Activated T-cell treated with anti-CD3 and anti-CD28 coated beads, Interleukin-2, amount 50 U/mL, for 72 hours (primary cell): Measurements from ENCODE around the gene CLIC6. TPM values are rescaled to one million over a fixed set of nuclear protein-coding genes. Genes with fewer than 3 reads are reported as not detected.

Experiments used
- ATAC-seq, 2 donors: fragments of 150-1000 bp; cut with Tn5 transposase; replicated peaks in 1 of 2; 2 replicates each; pipeline ENCODE4 v1.10.0; 2021; ENCODE audit warnings: moderate library complexity in 2 of 2, mild to moderate bottlenecking in 1 of 2
- DNase-seq, 2 donors: peaks; one replicate each; pipeline ENCODE4 v3.0.0; 2021 to 2022; ENCODE audit warnings: mixed read lengths in 1 of 2
- H3K27ac Mint-ChIP-seq: one replicate; pipeline ENCODE4 v1.8.0; 2022; ENCODE audit warnings: mild to moderate bottlenecking, moderate library complexity, mixed read lengths
- H3K27me3 Mint-ChIP-seq: one replicate; pipeline ENCODE4 v1.8.0; 2022; ENCODE audit warnings: low read depth, mixed read lengths
- H3K36me3 Mint-ChIP-seq, 2 donors: one replicate each; pipeline ENCODE4 v1.8.0; 2022; ENCODE audit warnings: mixed read lengths in 2 of 2, mild to moderate bottlenecking in 1 of 2; ENCODE audit not compliant: insufficient read depth in 2 of 2
- H3K4me1 Mint-ChIP-seq: one replicate; pipeline ENCODE4 v1.8.0; 2022; ENCODE audit warnings: low read depth, mixed read lengths
- H3K4me3 Mint-ChIP-seq, 2 donors: one replicate each; pipeline ENCODE4 v1.8.0; 2022; ENCODE audit warnings: mild to moderate bottlenecking in 2 of 2, mixed read lengths in 2 of 2, moderate library complexity in 2 of 2
- H3K9me3 Mint-ChIP-seq, 2 donors: one replicate each; pipeline ENCODE4 v1.8.0; 2022; ENCODE audit warnings: mixed read lengths in 2 of 2
- total RNA-seq, 2 donors: library from RNA; stranded (reverse); gene quantifications; one replicate each; pipeline ENCODE4 v1.2.3, GENCODE V29; 2022

CLIC6 gene
- total RNA-seq, 2 donors from 2014 or later, result 0.82 to 1.6 TPM

- Mint-ChIP-seq H3K36me3 (no peaks in the 10 kb centered on the region), H3K4me3 (peak overlapping the region; percentile 65 to 70), H3K4me1 (peaks cover 18% of the 10 kb centered on the region), H3K9me3 (no peaks in the 10 kb centered on the region), H3K27ac (no peak overlapping the region), H3K27me3 (peaks cover 74% of the 10 kb centered on the region)
- DNase-seq (peak; percentile 18 to 20), ATAC-seq (peak; percentile 37 to 49)
These were observed 1.6 kb downstream of the CLIC6 start for GRCh38 chr21:34670220-34670961.

- Mint-ChIP-seq H3K27ac (no peak overlapping the region), H3K27me3 (peaks cover 77% of the 10 kb centered on the region), H3K36me3 (no peaks in the 10 kb centered on the region), H3K4me3 (peak overlapping the region; percentile 63 to 70), H3K9me3 (no peaks in the 10 kb centered on the region), H3K4me1 (peaks cover 18% of the 10 kb centered on the region)
- no peak for DNase-seq
- ATAC-seq, result no peak
These were observed 2.2 kb downstream of the CLIC6 start for GRCh38 chr21:34670962-34671348.

- H3K27me3 Mint-ChIP-seq, result peaks cover 81% of the 10 kb centered on the region
- ATAC-seq, result no peak
These were observed 2.7 kb downstream of the CLIC6 start for GRCh38 chr21:34671462-34671861.

GRCh38 chr21:34671891-34672290 is 3.1 kb downstream of the CLIC6 start:
- Mint-ChIP-seq H3K9me3 (no peaks in the 10 kb centered on the region), H3K4me3 (no peak overlapping the region), H3K27ac (no peak overlapping the region), H3K27me3 (peaks cover 81% of the 10 kb centered on the region), H3K4me1 (peaks cover 18% of the 10 kb centered on the region), H3K36me3 (no peaks in the 10 kb centered on the region)
- ATAC-seq (no peak), DNase-seq (no peak)

More at GRCh38 chr21:34671462-34671861, 2.7 kb downstream of the CLIC6 start:
- no peak for DNase-seq
- Mint-ChIP-seq H3K27ac (no peak overlapping the region), H3K36me3 (no peaks in the 10 kb centered on the region), H3K4me3 (peak overlapping the region in 1 of 2 donors; percentile 63), H3K9me3 (no peaks in the 10 kb centered on the region), H3K4me1 (peaks cover 18% of the 10 kb centered on the region)

- ATAC-seq (no peak), DNase-seq (no peak)
These were observed 4.2 kb downstream of the CLIC6 start for GRCh38 chr21:34673006-34673405.

GRCh38 chr21:34674468-34674867 is 5.7 kb downstream of the CLIC6 start:
- Mint-ChIP-seq H3K27me3 (peaks cover 64% of the 10 kb centered on the region), H3K9me3 (no peaks in the 10 kb centered on the region), H3K4me1 (peaks cover 10% of the 10 kb centered on the region), H3K4me3 (no peak overlapping the region), H3K27ac (no peak overlapping the region), H3K36me3 (no peaks in the 10 kb centered on the region)
- ATAC-seq (no peak), DNase-seq (no peak)

More at GRCh38 chr21:34673006-34673405, 4.2 kb downstream of the CLIC6 start:
- H3K36me3 Mint-ChIP-seq, result no peaks in the 10 kb centered on the region
- peaks cover 18% of the 10 kb centered on the region for H3K4me1 Mint-ChIP-seq
- H3K9me3 Mint-ChIP-seq, result no peaks in the 10 kb centered on the region
- H3K27ac Mint-ChIP-seq, result no peak overlapping the region
- H3K27me3 Mint-ChIP-seq, result peaks cover 71% of the 10 kb centered on the region
- no peak overlapping the region for H3K4me3 Mint-ChIP-seq

GRCh38 chr21:34675871-34676270 is 7.1 kb downstream of the CLIC6 start:
- Mint-ChIP-seq H3K36me3 (no peaks in the 10 kb centered on the region), H3K4me1 (peaks cover 6% of the 10 kb centered on the region), H3K27me3 (peaks cover 59% of the 10 kb centered on the region), H3K27ac (no peak overlapping the region), H3K9me3 (peaks cover 0 to 4% of the 10 kb centered on the region in 2 donors), H3K4me3 (no peak overlapping the region)
- no peak for ATAC-seq
- no peak for DNase-seq

- DNase-seq (no peak), ATAC-seq (no peak)
- Mint-ChIP-seq H3K9me3 (peaks cover 6 to 8% of the 10 kb centered on the region in 2 donors), H3K27ac (no peak overlapping the region), H3K36me3 (peaks cover 4 to 7% of the 10 kb centered on the region in 2 donors), H3K4me1 (no peaks in the 10 kb centered on the region), H3K27me3 (peaks cover 37% of the 10 kb centered on the region), H3K4me3 (no peak overlapping the region)
These were observed 10.3 kb downstream of the CLIC6 start for GRCh38 chr21:34679051-34679450.

GRCh38 chr21:34684174-34684876 is 15.5 kb downstream of the CLIC6 start:
- DNase-seq, result no peak
- Mint-ChIP-seq H3K27ac (no peak overlapping the region), H3K9me3 (peaks cover 6 to 8% of the 10 kb centered on the region in 2 donors), H3K36me3 (peaks cover 4 to 7% of the 10 kb centered on the region in 2 donors), H3K4me1 (no peaks in the 10 kb centered on the region), H3K27me3 (peaks cover 19% of the 10 kb centered on the region), H3K4me3 (no peak overlapping the region)
- ATAC-seq, result no peak

- Mint-ChIP-seq H3K9me3 (peaks cover 0 to 2% of the 10 kb centered on the region in 2 donors), H3K4me1 (no peaks in the 10 kb centered on the region), H3K4me3 (no peak overlapping the region), H3K27ac (no peak overlapping the region), H3K36me3 (peaks cover 2% of the 10 kb centered on the region in 2 donors), H3K27me3 (peaks cover 26% of the 10 kb centered on the region)
- ATAC-seq (no peak), DNase-seq (no peak)
These were observed 18.3 kb downstream of the CLIC6 start for GRCh38 chr21:34687065-34687464.

- no peak overlapping the region for H3K27ac Mint-ChIP-seq
- peaks cover 33% of the 10 kb centered on the region for H3K27me3 Mint-ChIP-seq
- H3K9me3 Mint-ChIP-seq, result peaks cover 0 to 2% of the 10 kb centered on the region in 2 donors
- H3K36me3 Mint-ChIP-seq, result peaks cover 0 to 2% of the 10 kb centered on the region in 2 donors
- ATAC-seq, result no peak
- no peak overlapping the region for H3K4me3 Mint-ChIP-seq
- H3K4me1 Mint-ChIP-seq, result no peaks in the 10 kb centered on the region
- no peak for DNase-seq
These were observed 19.0 kb downstream of the CLIC6 start for GRCh38 chr21:34687745-34688144.

GRCh38 chr21:34688145-34688544 is 19.4 kb downstream of the CLIC6 start:
- Mint-ChIP-seq H3K27ac (no peak overlapping the region), H3K9me3 (peaks cover 0 to 2% of the 10 kb centered on the region in 2 donors), H3K4me3 (no peak overlapping the region), H3K27me3 (peaks cover 35% of the 10 kb centered on the region), H3K36me3 (peaks cover 0 to 2% of the 10 kb centered on the region in 2 donors), H3K4me1 (peaks cover 2% of the 10 kb centered on the region)
- DNase-seq (peak in 1 of 2 donors; percentile 56), ATAC-seq (peak in 1 of 2 donors; percentile 25)

- Mint-ChIP-seq H3K4me3 (no peak overlapping the region), H3K27me3 (peaks cover 35% of the 10 kb centered on the region), H3K9me3 (no peaks in the 10 kb centered on the region), H3K4me1 (peaks cover 7% of the 10 kb centered on the region), H3K36me3 (no peaks in the 10 kb centered on the region), H3K27ac (no peak overlapping the region)
- ATAC-seq (no peak), DNase-seq (no peak)
These were observed 19.9 kb downstream of the CLIC6 start for GRCh38 chr21:34688715-34689114.
